ENCODE measurements around the gene PSMA2.

GRCh38 chr7:42911454-42912447, 20.2 kb downstream of the PSMA2 start, which contains the start of gene C7orf25:
- TF ChIP-seq CTCF (IDR thresholded peaks at IDR 0.05): peak in 1 of 3 experiments; percentile 11
- TF ChIP-seq POLR2A (IDR thresholded peaks at IDR 0.05): peak in 1 of 2 donors; percentile 36
- TF ChIP-seq POLR2AphosphoS5 (IDR thresholded peaks at IDR 0.05; ENCODE audit: insufficient read depth in 1 of 2, low read depth in 1 of 2): peak in 1 of 2 donors; percentile 71
